GM12891 (cell line): ENCODE measurements around the gene REC114.
A peak's percentile ranks its signal among the peaks of the same experiment; 100 is the strongest.

Source experiments
- DNase-seq: peaks from one replicate; pipeline ENCODE4 v3.0.0; 2011; ENCODE audit warnings: low spot score; ENCODE audit not compliant: insufficient read length
- FAIRE-seq: peaks from 2 replicates; lab custom pipeline; 2011; peaks lifted over from hg19 to GRCh38; lab: Jason Lieb, UNC
- PAX5 ChIP-seq: IDR thresholded peaks from 2 replicates; pipeline ENCODE4 v1.6.1; 2011; ENCODE audit warnings: low read length, moderate library complexity, mild to moderate bottlenecking; ENCODE audit not compliant: insufficient read depth, severe bottlenecking
- POLR2A ChIP-seq: IDR thresholded peaks from 2 replicates; pipeline ENCODE4 v1.6.1; 2011; ENCODE audit warnings: low read depth, low read length, control low read depth
- POLR2AphosphoS5 ChIP-seq: IDR thresholded peaks from 2 replicates; pipeline ENCODE4 v1.6.1; 2011; ENCODE audit warnings: low read depth, low read length, control low read depth
- POU2F2 ChIP-seq: IDR thresholded peaks from 2 replicates; pipeline ENCODE4 v1.6.1; 2011; ENCODE audit warnings: low read depth, mild to moderate bottlenecking, control low read depth, low read length, moderate library complexity
- SPI1 ChIP-seq: IDR thresholded peaks from 2 replicates; pipeline ENCODE4 v1.6.1; 2011; ENCODE audit warnings: low read depth, low read length, control low read depth
- TAF1 ChIP-seq: IDR thresholded peaks from 2 replicates; pipeline ENCODE4 v1.6.1; 2011; ENCODE audit warnings: low read depth, low read length, control low read depth

Gene REC114

GRCh38 chr15:73597036-73597638 lies 154.2 kb downstream of the REC114 start:
- TF ChIP-seq POLR2A (no peak), POU2F2 (no peak), POLR2AphosphoS5 (no peak), TAF1 (no peak), SPI1 (no peak), PAX5 (no peak)
- no peak for FAIRE-seq
- DNase-seq: no peak

GRCh38 chr15:73598530-73599160 lies 155.7 kb downstream of the REC114 start:
- no peak for TF ChIP-seq PAX5
- TF ChIP-seq SPI1: no peak
- no peak for TF ChIP-seq POLR2AphosphoS5
- no peak for TF ChIP-seq TAF1
- TF ChIP-seq POLR2A: no peak
- no peak for TF ChIP-seq POU2F2
- DNase-seq (no peak), FAIRE-seq (no peak)

GRCh38 chr15:73599934-73600333 lies 157.0 kb downstream of the REC114 start:
- no peak for TF ChIP-seq POLR2A
- TF ChIP-seq PAX5: no peak
- no peak for TF ChIP-seq POLR2AphosphoS5
- TF ChIP-seq POU2F2: no peak
- TF ChIP-seq TAF1: no peak
- no peak for TF ChIP-seq SPI1
- DNase-seq: no peak
- FAIRE-seq: no peak

- TF ChIP-seq POU2F2 (no peak), POLR2A (no peak), POLR2AphosphoS5 (no peak), SPI1 (no peak), TAF1 (no peak), PAX5 (no peak)
- FAIRE-seq (no peak), DNase-seq (no peak)
These were observed 157.7 kb downstream of the REC114 start for GRCh38 chr15:73600413-73601335.

GRCh38 chr15:73601451-73602445 lies 158.8 kb downstream of the REC114 start:
- TF ChIP-seq POU2F2: no peak
- TF ChIP-seq SPI1: no peak
- TF ChIP-seq POLR2AphosphoS5: no peak
- TF ChIP-seq PAX5: no peak
- TF ChIP-seq TAF1: no peak
- TF ChIP-seq POLR2A: no peak
- FAIRE-seq (no peak), DNase-seq (no peak)

- FAIRE-seq (peak; percentile 67), DNase-seq (no peak)
- TF ChIP-seq PAX5 (no peak), POLR2AphosphoS5 (no peak), TAF1 (no peak), POLR2A (no peak), SPI1 (no peak), POU2F2 (no peak)
These were observed 159.5 kb downstream of the REC114 start for GRCh38 chr15:73602446-73602843.

- FAIRE-seq (no peak), DNase-seq (no peak)
- TF ChIP-seq POU2F2: no peak
- no peak for TF ChIP-seq POLR2AphosphoS5
- no peak for TF ChIP-seq POLR2A
- TF ChIP-seq SPI1: no peak
- no peak for TF ChIP-seq TAF1
- TF ChIP-seq PAX5: no peak
These were observed 160.0 kb downstream of the REC114 start for GRCh38 chr15:73602992-73603391.

GRCh38 chr15:73604477-73604876 lies 161.5 kb downstream of the REC114 start:
- FAIRE-seq (no peak), DNase-seq (no peak)

GRCh38 chr15:73605759-73606436 lies 162.9 kb downstream of the REC114 start:
- no peak for FAIRE-seq
- DNase-seq: no peak
- TF ChIP-seq PAX5: no peak
- TF ChIP-seq POLR2AphosphoS5: no peak
- TF ChIP-seq TAF1: no peak
- no peak for TF ChIP-seq POU2F2

More at GRCh38 chr15:73604477-73604876, 161.5 kb downstream of the REC114 start:
- TF ChIP-seq PAX5 (no peak), SPI1 (no peak), POLR2A (no peak), TAF1 (no peak), POU2F2 (no peak), POLR2AphosphoS5 (no peak)
